Central memory CD8-positive, alpha-beta T cell (primary cell): Measurements from ENCODE around the gene ST6GALNAC6.

ENCODE experiments used
- ATAC-seq: fragments of 150-1000 bp; cut with Tn5 transposase; replicated peaks from 2 replicates; pipeline ENCODE4 v1.10.0; 2022; ENCODE audit warnings: mild to moderate bottlenecking, moderate FRiP score, moderate number of reproducible peaks; ENCODE audit not compliant: poor library complexity, severe bottlenecking; ENCODE audit errors: extremely low read depth
- DNase-seq, 2 donors: peaks; one replicate each; pipeline ENCODE4 v3.0.0; 2021; ENCODE audit warnings: low spot score in 2 of 2
- H3K27ac Mint-ChIP-seq: one replicate; pipeline ENCODE4 v1.8.0; 2022; ENCODE audit warnings: low read depth, mild to moderate bottlenecking, moderate library complexity, mixed read lengths
- H3K27me3 Mint-ChIP-seq: one replicate; pipeline ENCODE4 v1.8.0; 2022; ENCODE audit warnings: mixed read lengths
- H3K36me3 Mint-ChIP-seq: one replicate; pipeline ENCODE4 v1.8.0; 2022; ENCODE audit warnings: mild to moderate bottlenecking, moderate library complexity, mixed read lengths; ENCODE audit not compliant: insufficient read depth
- H3K4me1 Mint-ChIP-seq: one replicate; pipeline ENCODE4 v1.8.0; 2022; ENCODE audit warnings: mixed read lengths
- H3K4me3 Mint-ChIP-seq: one replicate; pipeline ENCODE4 v1.8.0; 2022; ENCODE audit warnings: mild to moderate bottlenecking, moderate library complexity, mixed read lengths
- H3K9me3 Mint-ChIP-seq: one replicate; pipeline ENCODE4 v1.8.0; 2022; ENCODE audit warnings: mixed read lengths

The ST6GALNAC6 gene

GRCh38 chr9:127928676-127929624 lies 29.5 kb upstream of the ST6GALNAC6 start:
- no peak for ATAC-seq
- Mint-ChIP-seq H3K27me3 (peaks cover 19% of the 10 kb centered on the region), H3K4me3 (peak overlapping the region; percentile 74), H3K36me3 (peaks cover 6% of the 10 kb centered on the region), H3K27ac (peak overlapping the region; percentile 44), H3K4me1 (peaks cover 18% of the 10 kb centered on the region), H3K9me3 (no peaks in the 10 kb centered on the region)
- DNase-seq, result no peak

GRCh38 chr9:127927988-127928675 lies 28.7 kb upstream of the ST6GALNAC6 start:
- ATAC-seq, result no peak
- peak overlapping the region; percentile 44 for H3K27ac Mint-ChIP-seq
- peaks cover 19% of the 10 kb centered on the region for H3K27me3 Mint-ChIP-seq
- peak overlapping the region; percentile 27 for H3K4me3 Mint-ChIP-seq
- no peak for DNase-seq
- peaks cover 17% of the 10 kb centered on the region for H3K4me1 Mint-ChIP-seq
- no peaks in the 10 kb centered on the region for H3K9me3 Mint-ChIP-seq
- peaks cover 10% of the 10 kb centered on the region for H3K36me3 Mint-ChIP-seq

GRCh38 chr9:127927201-127927987 lies 28.0 kb upstream of the ST6GALNAC6 start:
- DNase-seq (peak in 1 of 2 donors; percentile 28), ATAC-seq (peak; percentile 45)
- H3K36me3 Mint-ChIP-seq, result peaks cover 10% of the 10 kb centered on the region
- H3K27ac Mint-ChIP-seq, result no peak overlapping the region
- H3K4me1 Mint-ChIP-seq, result peaks cover 17% of the 10 kb centered on the region
- H3K9me3 Mint-ChIP-seq, result no peaks in the 10 kb centered on the region
- H3K4me3 Mint-ChIP-seq, result peak overlapping the region; percentile 57
- peaks cover 19% of the 10 kb centered on the region for H3K27me3 Mint-ChIP-seq

- Mint-ChIP-seq H3K36me3 (peaks cover 10% of the 10 kb centered on the region), H3K4me1 (peaks cover 17% of the 10 kb centered on the region), H3K27me3 (peaks cover 19% of the 10 kb centered on the region), H3K4me3 (peak overlapping the region; percentile 57), H3K9me3 (no peaks in the 10 kb centered on the region), H3K27ac (no peak overlapping the region)
- ATAC-seq, result no peak
- DNase-seq, result no peak
These were observed 27.4 kb upstream of the ST6GALNAC6 start for GRCh38 chr9:127926906-127927200.

- no peak for DNase-seq
- Mint-ChIP-seq H3K36me3 (peaks cover 10% of the 10 kb centered on the region), H3K4me1 (peaks cover 18% of the 10 kb centered on the region), H3K4me3 (peak overlapping the region; percentile 57), H3K27me3 (peaks cover 19% of the 10 kb centered on the region), H3K9me3 (no peaks in the 10 kb centered on the region), H3K27ac (peak overlapping the region; percentile 22)
- ATAC-seq, result no peak
These were observed 26.8 kb upstream of the ST6GALNAC6 start for GRCh38 chr9:127925959-127926905.

- peaks cover 19% of the 10 kb centered on the region for H3K27me3 Mint-ChIP-seq
- peak overlapping the region; percentile 38 for H3K4me3 Mint-ChIP-seq
These were observed 25.5 kb upstream of the ST6GALNAC6 start for GRCh38 chr9:127924736-127925444.

GRCh38 chr9:127923771-127924170 lies 24.4 kb upstream of the ST6GALNAC6 start:
- Mint-ChIP-seq H3K27me3 (peaks cover 19% of the 10 kb centered on the region), H3K4me1 (peaks cover 14% of the 10 kb centered on the region), H3K27ac (no peak overlapping the region), H3K36me3 (peaks cover 12% of the 10 kb centered on the region), H3K9me3 (no peaks in the 10 kb centered on the region), H3K4me3 (no peak overlapping the region)
- ATAC-seq (no peak), DNase-seq (no peak)

More at GRCh38 chr9:127924736-127925444, 25.5 kb upstream of the ST6GALNAC6 start:
- Mint-ChIP-seq H3K9me3 (no peaks in the 10 kb centered on the region), H3K27ac (no peak overlapping the region), H3K36me3 (peaks cover 12% of the 10 kb centered on the region), H3K4me1 (peaks cover 11% of the 10 kb centered on the region)
- DNase-seq, result no peak
- no peak for ATAC-seq

- Mint-ChIP-seq H3K9me3 (no peaks in the 10 kb centered on the region), H3K4me3 (no peak overlapping the region), H3K36me3 (peaks cover 13% of the 10 kb centered on the region), H3K27me3 (peaks cover 19% of the 10 kb centered on the region), H3K27ac (no peak overlapping the region), H3K4me1 (peaks cover 21% of the 10 kb centered on the region)
- DNase-seq, result no peak
- ATAC-seq, result no peak
These were observed 23.6 kb upstream of the ST6GALNAC6 start for GRCh38 chr9:127923046-127923445.

- Mint-ChIP-seq H3K9me3 (no peaks in the 10 kb centered on the region), H3K27ac (peak overlapping the region; percentile 57), H3K27me3 (peaks cover 19% of the 10 kb centered on the region), H3K4me1 (peaks cover 31% of the 10 kb centered on the region), H3K4me3 (peak overlapping the region; percentile 53), H3K36me3 (peaks cover 13% of the 10 kb centered on the region)
- ATAC-seq, result peak; percentile 34
- peak; percentile 71 to 86 for DNase-seq
These were observed 22.2 kb upstream of the ST6GALNAC6 start for GRCh38 chr9:127921557-127922120.

- ATAC-seq (no peak), DNase-seq (no peak)
- Mint-ChIP-seq H3K4me1 (peaks cover 37% of the 10 kb centered on the region), H3K9me3 (no peaks in the 10 kb centered on the region), H3K27ac (no peak overlapping the region), H3K4me3 (no peak overlapping the region), H3K36me3 (peaks cover 10% of the 10 kb centered on the region), H3K27me3 (peaks cover 12% of the 10 kb centered on the region)
These were observed 21.4 kb upstream of the ST6GALNAC6 start for GRCh38 chr9:127920794-127921193.

- Mint-ChIP-seq H3K4me3 (no peak overlapping the region), H3K36me3 (peaks cover 13% of the 10 kb centered on the region), H3K4me1 (peaks cover 47% of the 10 kb centered on the region), H3K27ac (no peak overlapping the region), H3K9me3 (no peaks in the 10 kb centered on the region), H3K27me3 (peaks cover under 1% of the 10 kb centered on the region)
- ATAC-seq (no peak), DNase-seq (no peak)
These were observed 19.9 kb upstream of the ST6GALNAC6 start for GRCh38 chr9:127919253-127919815.
